HCT116 (cell line): Measurements from ENCODE around the gene SDK2. TPM values are rescaled to one million over a fixed set of nuclear protein-coding genes. Genes with fewer than 3 reads are reported as not detected.

Experiments used
- ATAC-seq: fragments of 200-7000 bp; cut with Tn5 transposase; 2 replicates; pipeline ENCODE4 v1.9.1; 2020; ENCODE audit warnings: mild to moderate bottlenecking, moderate library complexity
- BruUV-seq: library from RNA; stranded (reverse); fragments of 400-500 nt; replicated peaks from 2 replicates; lab custom pipeline; 2021; lab: Mats Ljungman, UMichigan
- CTCF ChIA-PET: fragments of 300-600 bp; sonication (Branson Sonifier 250); formaldehyde crosslinking; loops from one replicate; lab custom pipeline; 2021; ENCODE audit warnings: antibody characterized with exemption; lab: Charles Lee
- POLR2A ChIA-PET: fragments of 300-600, 350-600 bp; sonication (Branson Sonifier 250); formaldehyde crosslinking; loops from one replicate; lab custom pipeline; 2021; ENCODE audit warnings: antibody characterized with exemption; lab: Charles Lee
- RAD21 ChIA-PET, 2 experiments: fragments of 300-600 bp; sonication (Branson Sonifier 250); formaldehyde crosslinking; loops; one replicate each; lab custom pipeline; 2023; ENCODE audit warnings: low total read pairs in 2 of 2; ENCODE audit not compliant: uncharacterized antibody in 2 of 2, unreplicated experiment in 2 of 2, low non-redundant PET in 1 of 2; lab: Charles Lee
- DNase-seq: peaks from one replicate; pipeline ENCODE4 v3.0.0-alpha.2; 2010; ENCODE audit warnings: low read depth, low spot score
- H2AFZ ChIP-seq: fragments of 200-600 bp; shearing (Covaris generic), sonication (generic); 2 replicates; pipeline ENCODE4 v1.6.1; 2017; ENCODE audit warnings: low read depth, mixed run types, mixed read lengths, antibody characterized with exemption, low read length; ENCODE audit not compliant: poor library complexity, severe bottlenecking
- H3K27ac ChIP-seq: 2 replicates; pipeline ENCODE4 v1.5.1; 2012; ENCODE audit warnings: low read depth, low read length
- H3K27me3 ChIP-seq: fragments of 200-600 bp; sonication (generic); 2 replicates; pipeline ENCODE4 v1.6.1; 2016; ENCODE audit warnings: mixed run types, low read length, mixed read lengths; ENCODE audit not compliant: insufficient read depth
- H3K36me3 ChIP-seq, 2 experiments: fragments of 200-500 bp in 1 of 2; fragments of 200-600 bp in 1 of 2; sonication (Bioruptor generic) in 1 of 2; sonication (generic) in 1 of 2; 2 replicates each; pipeline versions ENCODE4 v1.5.1 to v1.6.1; 2014 to 2016; ENCODE audit warnings: low read length in 2 of 2, inconsistent platforms in 1 of 2, mixed read lengths in 1 of 2, mixed run types in 1 of 2; ENCODE audit not compliant: insufficient read depth in 2 of 2, control insufficient read depth in 1 of 2
- H3K4me1 ChIP-seq, 2 experiments: fragments of 200-600 bp in 1 of 2; sonication (generic) in 1 of 2; 2 replicates each; pipeline versions ENCODE4 v1.5.1 to v1.6.1; 2012 to 2017; ENCODE audit warnings: low read length in 2 of 2, inconsistent platforms in 1 of 2, mild to moderate bottlenecking in 1 of 2, mixed read lengths in 1 of 2, mixed run types in 1 of 2, moderate library complexity in 1 of 2; ENCODE audit not compliant: insufficient read depth in 2 of 2, control insufficient read depth in 1 of 2
- H3K4me2 ChIP-seq: fragments of 200-600 bp; sonication (generic); 2 replicates; pipeline ENCODE4 v1.6.1; 2017; ENCODE audit warnings: mixed run types, low read length, mixed read lengths
- H3K4me3 ChIP-seq, 2 experiments: fragments of 200-600 bp in 1 of 2; sonication (generic) in 1 of 2; replicated peaks in 1 of 2; 2 replicates each; pipeline ENCODE4 v1.5.1; 2011 to 2016; ENCODE audit warnings: low read length in 2 of 2, control low read depth in 1 of 2, low read depth in 1 of 2, mild to moderate bottlenecking in 1 of 2, mixed read lengths in 1 of 2, mixed run types in 1 of 2
- H3K79me2 ChIP-seq: fragments of 200-600 bp; sonication (generic); 2 replicates; pipeline ENCODE4 v1.6.1; 2017; ENCODE audit warnings: mild to moderate bottlenecking, mixed run types, low read length, moderate library complexity, mixed read lengths; ENCODE audit not compliant: insufficient read depth
- H3K9ac ChIP-seq: fragments of 200-600 bp; sonication (generic); 2 replicates; pipeline ENCODE4 v1.6.1; 2016; ENCODE audit warnings: low read length, mixed read lengths
- H3K9me2 ChIP-seq: fragments of 200-600 bp; sonication (generic), shearing (Covaris generic); 2 replicates; pipeline ENCODE4 v1.6.1; 2017; ENCODE audit warnings: mixed run types, mild to moderate bottlenecking, moderate library complexity; ENCODE audit not compliant: insufficient read depth
- H3K9me3 ChIP-seq, 2 experiments: fragments of 200-500 bp in 1 of 2; fragments of 200-600 bp in 1 of 2; sonication (Bioruptor generic) in 1 of 2; sonication (generic) in 1 of 2; 2 replicates each; pipeline ENCODE4 v1.6.1; 2014 to 2017; ENCODE audit warnings: low read length in 2 of 2, mixed read lengths in 2 of 2, inconsistent platforms in 1 of 2, low read depth in 1 of 2, mild to moderate bottlenecking in 1 of 2, mixed run types in 1 of 2, moderate library complexity in 1 of 2; ENCODE audit not compliant: control insufficient read depth in 1 of 2, insufficient read depth in 1 of 2
- H4K20me1 ChIP-seq: fragments of 200-600 bp; sonication (generic), shearing (Covaris generic); 2 replicates; pipeline ENCODE4 v1.6.1; 2017; ENCODE audit warnings: mixed run types, mild to moderate bottlenecking, moderate library complexity; ENCODE audit not compliant: insufficient read depth
- ATF3 ChIP-seq: IDR thresholded peaks from 2 replicates; pipeline ENCODE4 v1.6.1; 2012
- CBX3 ChIP-seq: IDR thresholded peaks from 2 replicates; pipeline ENCODE4 v1.6.1; 2012; ENCODE audit warnings: low read depth
- CEBPB ChIP-seq: IDR thresholded peaks from 2 replicates; pipeline ENCODE4 v1.6.1; 2012; ENCODE audit warnings: low read depth
- CTCF ChIP-seq, 3 experiments: fragments of 200-600 bp in 1 of 3; sonication (generic) in 1 of 3; IDR thresholded peaks in 2 of 3; conservative IDR thresholded peaks in 1 of 3; 2 replicates each; pipeline ENCODE4 v1.5.1; 2012 to 2017; ENCODE audit warnings: low read depth in 2 of 3, low read length in 2 of 3, antibody characterized with exemption in 1 of 3, borderline replicate concordance in 1 of 3, control low read depth in 1 of 3, mild to moderate bottlenecking in 1 of 3, mixed read lengths in 1 of 3, mixed run types in 1 of 3, moderate library complexity in 1 of 3; ENCODE audit not compliant: insufficient read depth in 1 of 3
- ELF1 ChIP-seq: IDR thresholded peaks from 2 replicates; pipeline ENCODE4 v1.6.1; 2012; ENCODE audit warnings: low read depth, borderline replicate concordance
- FOSL1 ChIP-seq: IDR thresholded peaks from 2 replicates; pipeline ENCODE4 v1.6.1; 2012; ENCODE audit warnings: low read depth
- MAX ChIP-seq: IDR thresholded peaks from 2 replicates; pipeline ENCODE4 v1.6.1; 2012
- POLR2A ChIP-seq: IDR thresholded peaks from 2 replicates; pipeline ENCODE4 v1.7.0; 2011; ENCODE audit warnings: borderline replicate concordance; ENCODE audit not compliant: insufficient read depth, insufficient read length; ENCODE audit errors: extremely low read depth
- POLR2AphosphoS5 ChIP-seq: IDR thresholded peaks from 2 replicates; pipeline ENCODE4 v1.6.1; 2011; ENCODE audit warnings: mild to moderate bottlenecking, low read depth, low read length, moderate library complexity
- REST ChIP-seq: IDR thresholded peaks from 2 replicates; pipeline ENCODE4 v1.6.1; 2012; ENCODE audit warnings: low read depth
- SIN3A ChIP-seq: IDR thresholded peaks from 2 replicates; pipeline ENCODE4 v1.6.1; 2012; ENCODE audit warnings: low read depth
- SP1 ChIP-seq: IDR thresholded peaks from 2 replicates; pipeline ENCODE4 v1.6.1; 2012; ENCODE audit warnings: low read depth
- SRF ChIP-seq: IDR thresholded peaks from 2 replicates; pipeline ENCODE4 v1.6.1; 2012; ENCODE audit warnings: low read depth
- TCF7L2 ChIP-seq: IDR thresholded peaks from 2 replicates; pipeline ENCODE4 v1.7.0; 2011; ENCODE audit warnings: borderline replicate concordance, inconsistent platforms; ENCODE audit not compliant: insufficient read depth, insufficient read length; ENCODE audit errors: extremely low read depth
- ZBTB33 ChIP-seq: IDR thresholded peaks from 2 replicates; pipeline ENCODE4 v1.6.1; 2011; ENCODE audit warnings: mild to moderate bottlenecking, low read length, moderate library complexity; ENCODE audit not compliant: insufficient replicate concordance; ENCODE audit errors: extremely low read depth
- ZFX ChIP-seq: fragments of 450-650 bp; IDR thresholded peaks from 2 replicates; pipeline ENCODE4 v1.6.1; 2017
- intact Hi-C: fragments of 100-400 bp; cut with micrococcal nuclease; formaldehyde crosslinking; loops from 2 replicates; pipeline ENCODE4 v1.10.0; 2022
- total RNA-seq: library from RNA; stranded (reverse); gene quantifications from one replicate; pipeline ENCODE4 v1.2.1, GENCODE V29; 2021; ENCODE audit not compliant: unreplicated experiment

Gene SDK2
- total RNA-seq, 1 experiment from 2014 or later, result 0.10 TPM

GRCh38 chr17:73584987-73585386 lies 59.3 kb downstream of the SDK2 start:
- H3K4me2 ChIP-seq, result no peak overlapping the region
- no peaks in the 10 kb centered on the region for H4K20me1 ChIP-seq
- DNase-seq (no peak), ATAC-seq (no peak)
- TF ChIP-seq SRF (no peak), CBX3 (no peak), CEBPB (no peak), SIN3A (no peak), MAX (no peak), SP1 (no peak), POLR2A (no peak), FOSL1 (no peak), ELF1 (no peak), ZFX (no peak), POLR2AphosphoS5 (no peak), ATF3 (no peak), ZBTB33 (no peak), CTCF (IDR thresholded peaks at IDR 0.05 in 2 of 3, conservative IDR thresholded peaks at IDR 0.05 in 1 of 3; ENCODE audit: borderline replicate concordance in 1 of 3, insufficient read depth in 1 of 3, low read depth in 2 of 3, low read length in 2 of 3) (no peak), TCF7L2 (no peak), REST (no peak)
- ChIA-PET CTCF (interaction anchor here (1.0 to 1.1 kb wide), 2 partner anchors 22 to 198 kb away, joined by 3 to 5 read pairs; no protein-coding TSS in a partner anchor), POLR2A (no interaction called here), RAD21 (no interaction called here)
- no peak overlapping the region for H2AFZ ChIP-seq
- no TSS peak for BruUV-seq
- peaks cover 7% of the 10 kb centered on the region; the same call in 1 of the 2 replicates for H3K27me3 ChIP-seq
- no peak overlapping the region for H3K9ac ChIP-seq
- H3K79me2 ChIP-seq, result no peaks in the 10 kb centered on the region
- no peak overlapping the region for H3K27ac ChIP-seq
- no peaks in the 10 kb centered on the region for H3K9me3 ChIP-seq
- H3K36me3 ChIP-seq, result no peaks in the 10 kb centered on the region
- H3K4me3 ChIP-seq, result no peak overlapping the region
- intact Hi-C loops, result no loop called here
- H3K4me1 ChIP-seq, result peaks cover 2 to 10% of the 10 kb centered on the region in 2 experiments; a peak in 3 of 4 replicates
- H3K9me2 ChIP-seq, result no peaks in the 10 kb centered on the region
